ENCODE measurements around the gene CHURC1.

CHURC1 gene

DNA sequence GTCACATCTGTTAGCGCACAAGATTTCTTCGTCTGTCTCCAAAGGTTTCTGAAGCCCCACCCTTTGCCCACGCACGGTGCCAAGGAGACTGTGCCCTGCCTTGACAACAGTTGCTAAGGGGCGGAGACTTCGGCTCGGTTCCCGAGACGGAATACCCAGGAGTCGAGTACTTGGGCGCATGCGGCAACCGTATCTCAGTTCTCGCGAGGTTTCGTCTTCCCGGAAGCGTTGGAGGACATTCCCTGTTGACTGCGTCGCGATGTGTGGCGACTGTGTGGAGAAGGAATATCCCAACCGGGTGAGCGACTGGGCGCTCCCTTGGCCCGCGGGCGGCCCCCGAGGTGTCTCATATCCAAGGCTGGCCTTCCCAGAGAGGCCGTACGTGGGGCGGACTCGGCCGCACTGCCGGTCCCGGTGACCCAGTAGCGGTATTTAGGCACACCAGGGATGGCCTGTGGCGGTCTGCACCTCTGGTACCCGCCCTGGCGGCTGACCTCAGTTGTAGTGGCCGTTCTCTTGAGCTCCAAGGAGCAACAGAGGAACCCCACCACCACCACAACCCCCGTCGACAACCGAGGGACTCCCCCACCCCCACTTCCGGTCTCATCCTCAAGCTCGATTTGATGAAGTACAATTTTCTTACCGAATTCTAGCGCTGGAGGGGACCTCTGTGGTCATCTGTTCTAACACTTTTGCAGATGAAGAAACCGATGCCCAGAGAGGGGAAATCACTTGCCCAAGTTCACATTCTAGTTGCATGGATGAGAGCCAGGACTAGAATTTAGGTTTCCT is at the start of gene CHURC1:
Gene CHURC1, plus strand, starts transcription at position 219 of the 792 bp plus-strand sequence. Its CDS starts 41 bp downstream, at position 260.
- Histone ChIP-seq H3K36me3 (ENCODE audit: control insufficient read depth in 5 of 5, insufficient read depth in 5 of 5, low read length in 5 of 5) (no peaks in the 10 kb centered on the region), H3K4me3 (ENCODE audit: low read depth in 1 of 5, low read length in 5 of 5) (peak within 1 kb of the TSS; percentile 89 to 98 (median 91)), H3K27ac (ENCODE audit: low read depth, low read length) (peak within 1 kb of the TSS; percentile 97), H3K9ac (ENCODE audit: low read length in 5 of 5) (peak within 1 kb of the TSS; percentile 95 to 99 (median 99)), H3K4me1 (ENCODE audit: control insufficient read depth in 5 of 5, insufficient read depth in 5 of 5, low read length in 5 of 5) (peaks cover 0 to 25% (median 21%) of the 10 kb centered on the region in 5 donors), H3K27me3 (ENCODE audit: control insufficient read depth in 5 of 5, insufficient read depth in 4 of 5, low read length in 5 of 5) (peaks cover 0 to 3% (median 0%) of the 10 kb centered on the region in 5 donors), H3K9me3 (ENCODE audit: control insufficient read depth in 5 of 5, low read length in 5 of 5) (no peaks in the 10 kb centered on the region)

DNA sequence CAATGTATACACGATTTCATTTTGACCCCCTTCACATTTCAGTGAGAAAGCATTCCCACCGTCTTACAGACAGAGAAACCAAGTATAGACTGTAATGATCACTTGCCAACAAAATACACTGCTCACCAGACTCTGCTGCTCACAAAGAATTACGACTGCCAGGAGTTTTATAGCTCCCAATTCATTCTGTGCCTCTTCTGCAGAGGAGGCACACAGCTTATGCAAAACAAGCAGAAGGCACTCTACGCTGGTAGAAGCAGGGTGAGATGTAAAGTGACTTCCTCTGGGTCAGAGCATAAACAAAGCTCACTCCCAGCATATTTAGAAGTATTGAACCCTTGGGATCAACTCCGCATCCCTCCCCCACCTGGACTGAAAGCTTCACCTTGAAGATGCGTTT is 49.1 kb upstream of the CHURC1 start:
- no peak overlapping the region for H3K4me3 ChIP-seq (ENCODE audit: low read depth in 1 of 5, low read length in 5 of 5)
- no peak overlapping the region for H3K9ac ChIP-seq (ENCODE audit: low read length in 5 of 5)
- H3K4me1 ChIP-seq (ENCODE audit: control insufficient read depth in 5 of 5, insufficient read depth in 5 of 5, low read length in 5 of 5), result peaks cover 0 to 10% (median 0%) of the 10 kb centered on the region in 5 donors
- H3K27me3 ChIP-seq (ENCODE audit: control insufficient read depth in 5 of 5, insufficient read depth in 4 of 5, low read length in 5 of 5), result peaks cover 0 to 7% (median 0%) of the 10 kb centered on the region in 5 donors
- H3K9me3 ChIP-seq (ENCODE audit: control insufficient read depth in 5 of 5, low read length in 5 of 5), result no peaks in the 10 kb centered on the region
- no peaks in the 10 kb centered on the region for H3K36me3 ChIP-seq (ENCODE audit: control insufficient read depth in 5 of 5, insufficient read depth in 5 of 5, low read length in 5 of 5)
- H3K27ac ChIP-seq (ENCODE audit: low read depth, low read length), result no peak overlapping the region

DNA sequence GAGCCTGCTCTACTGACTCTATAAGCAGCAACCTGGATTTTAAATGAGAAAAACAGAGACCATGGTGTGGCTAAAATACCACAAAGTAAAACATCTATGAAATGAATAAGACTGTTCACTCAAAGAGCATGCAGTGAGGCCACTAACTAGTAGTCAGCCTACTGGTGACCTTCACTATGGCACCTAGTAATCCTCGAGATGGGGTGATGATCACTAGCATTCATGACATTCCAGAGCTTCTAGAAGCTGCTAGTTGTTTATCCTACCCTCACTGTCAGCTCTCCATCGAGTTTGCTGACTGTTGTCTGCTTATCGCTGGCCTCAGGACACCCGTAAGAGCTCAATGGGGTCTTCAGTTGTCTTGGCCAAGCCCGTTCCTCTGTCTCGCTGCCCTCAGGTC is 48.3 kb upstream of the CHURC1 start:
- no peak overlapping the region for H3K9ac ChIP-seq (ENCODE audit: low read length in 5 of 5)
- H3K36me3 ChIP-seq (ENCODE audit: control insufficient read depth in 5 of 5, insufficient read depth in 5 of 5, low read length in 5 of 5), result no peaks in the 10 kb centered on the region
- H3K4me1 ChIP-seq (ENCODE audit: control insufficient read depth in 5 of 5, insufficient read depth in 5 of 5, low read length in 5 of 5), result peaks cover 0 to 10% (median 0%) of the 10 kb centered on the region in 5 donors
- no peak overlapping the region for H3K27ac ChIP-seq (ENCODE audit: low read depth, low read length)
- no peak overlapping the region for H3K4me3 ChIP-seq (ENCODE audit: low read depth in 1 of 5, low read length in 5 of 5)
- peaks cover 0 to 7% (median 0%) of the 10 kb centered on the region in 5 donors for H3K27me3 ChIP-seq (ENCODE audit: control insufficient read depth in 5 of 5, insufficient read depth in 4 of 5, low read length in 5 of 5)
- no peaks in the 10 kb centered on the region for H3K9me3 ChIP-seq (ENCODE audit: control insufficient read depth in 5 of 5, low read length in 5 of 5)

- H3K9ac ChIP-seq (ENCODE audit: low read length in 5 of 5), result no peak overlapping the region
- no peaks in the 10 kb centered on the region for H3K36me3 ChIP-seq (ENCODE audit: control insufficient read depth in 5 of 5, insufficient read depth in 5 of 5, low read length in 5 of 5)
- H3K27me3 ChIP-seq (ENCODE audit: control insufficient read depth in 5 of 5, insufficient read depth in 4 of 5, low read length in 5 of 5), result peaks cover 0 to 7% (median 0%) of the 10 kb centered on the region in 5 donors
- H3K4me1 ChIP-seq (ENCODE audit: control insufficient read depth in 5 of 5, insufficient read depth in 5 of 5, low read length in 5 of 5), result peaks cover 0 to 10% (median 0%) of the 10 kb centered on the region in 5 donors
- no peak overlapping the region for H3K27ac ChIP-seq (ENCODE audit: low read depth, low read length)
- H3K9me3 ChIP-seq (ENCODE audit: control insufficient read depth in 5 of 5, low read length in 5 of 5), result no peaks in the 10 kb centered on the region
- H3K4me3 ChIP-seq (ENCODE audit: low read depth in 1 of 5, low read length in 5 of 5), result no peak overlapping the region
Measured at GRCh38 chr14:64867182-64867581, 47.1 kb upstream of the CHURC1 start.

DNA sequence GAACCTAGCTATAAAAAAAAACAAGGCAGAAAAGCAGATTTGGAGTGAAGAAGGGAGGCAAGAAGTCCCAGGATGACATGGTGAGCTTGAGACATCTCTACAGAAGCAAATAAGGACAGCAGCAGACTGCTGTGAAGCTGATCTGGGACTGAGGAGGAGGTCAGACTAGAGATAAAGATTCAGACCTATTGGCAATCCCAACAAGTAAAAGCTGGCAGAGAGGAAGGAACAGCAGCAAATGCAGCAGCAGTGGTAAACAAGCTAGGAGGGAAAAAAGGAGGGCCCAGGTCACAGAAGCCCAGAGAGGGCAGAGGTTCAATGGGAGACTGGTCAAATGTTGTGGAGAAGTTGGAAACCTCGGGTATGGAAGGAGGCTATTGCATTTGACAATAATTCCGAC is 45.9 kb upstream of the CHURC1 start:
- H3K9me3 ChIP-seq (ENCODE audit: control insufficient read depth in 5 of 5, low read length in 5 of 5), result no peaks in the 10 kb centered on the region
- no peak overlapping the region for H3K27ac ChIP-seq (ENCODE audit: low read depth, low read length)
- H3K4me1 ChIP-seq (ENCODE audit: control insufficient read depth in 5 of 5, insufficient read depth in 5 of 5, low read length in 5 of 5), result peaks cover 0 to 10% (median 0%) of the 10 kb centered on the region in 5 donors

DNA sequence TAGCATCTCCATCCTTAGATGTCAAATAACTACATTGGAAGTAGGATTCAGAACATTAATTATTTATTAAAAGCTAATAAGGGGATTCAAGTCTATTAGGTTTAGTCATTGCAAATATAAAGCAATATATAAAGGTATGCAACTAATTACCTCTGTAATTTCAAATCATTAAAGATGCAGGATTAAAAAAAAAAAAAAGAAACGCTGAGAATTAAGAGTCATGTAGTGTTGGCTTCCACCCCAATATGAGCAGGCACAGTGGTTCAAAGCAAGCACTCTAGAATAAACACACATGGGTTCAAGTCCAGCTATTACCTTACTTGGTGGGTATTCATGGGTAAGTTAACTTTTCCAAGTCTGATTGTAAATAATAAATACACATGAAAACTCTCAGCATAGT is 45.4 kb upstream of the CHURC1 start:
- H3K4me1 ChIP-seq (ENCODE audit: control insufficient read depth in 5 of 5, insufficient read depth in 5 of 5, low read length in 5 of 5), result peaks cover 0 to 10% (median 0%) of the 10 kb centered on the region in 5 donors

More for the DNA sequence above, 45.9 kb upstream of the CHURC1 start:
- H3K9ac ChIP-seq (ENCODE audit: low read length in 5 of 5), result no peak overlapping the region
- H3K36me3 ChIP-seq (ENCODE audit: control insufficient read depth in 5 of 5, insufficient read depth in 5 of 5, low read length in 5 of 5), result no peaks in the 10 kb centered on the region
- H3K4me3 ChIP-seq (ENCODE audit: low read depth in 1 of 5, low read length in 5 of 5), result no peak overlapping the region
- H3K27me3 ChIP-seq (ENCODE audit: control insufficient read depth in 5 of 5, insufficient read depth in 4 of 5, low read length in 5 of 5), result peaks cover 0 to 7% (median 0%) of the 10 kb centered on the region in 5 donors

GRCh38 chr14:64870160-64870559 is 44.1 kb upstream of the CHURC1 start:
- peaks cover 0 to 7% (median 0%) of the 10 kb centered on the region in 5 donors for H3K27me3 ChIP-seq (ENCODE audit: control insufficient read depth in 5 of 5, insufficient read depth in 4 of 5, low read length in 5 of 5)
- H3K27ac ChIP-seq (ENCODE audit: low read depth, low read length), result no peak overlapping the region
- no peaks in the 10 kb centered on the region for H3K36me3 ChIP-seq (ENCODE audit: control insufficient read depth in 5 of 5, insufficient read depth in 5 of 5, low read length in 5 of 5)
- no peak overlapping the region for H3K9ac ChIP-seq (ENCODE audit: low read length in 5 of 5)
- H3K9me3 ChIP-seq (ENCODE audit: control insufficient read depth in 5 of 5, low read length in 5 of 5), result no peaks in the 10 kb centered on the region
- H3K4me3 ChIP-seq (ENCODE audit: low read depth in 1 of 5, low read length in 5 of 5), result no peak overlapping the region
- H3K4me1 ChIP-seq (ENCODE audit: control insufficient read depth in 5 of 5, insufficient read depth in 5 of 5, low read length in 5 of 5), result peaks cover 0 to 10% (median 0%) of the 10 kb centered on the region in 5 donors

More for the DNA sequence above, 45.4 kb upstream of the CHURC1 start:
- Histone ChIP-seq H3K9ac (ENCODE audit: low read length in 5 of 5) (no peak overlapping the region), H3K27ac (ENCODE audit: low read depth, low read length) (no peak overlapping the region), H3K36me3 (ENCODE audit: control insufficient read depth in 5 of 5, insufficient read depth in 5 of 5, low read length in 5 of 5) (no peaks in the 10 kb centered on the region), H3K4me3 (ENCODE audit: low read depth in 1 of 5, low read length in 5 of 5) (no peak overlapping the region), H3K9me3 (ENCODE audit: control insufficient read depth in 5 of 5, low read length in 5 of 5) (no peaks in the 10 kb centered on the region), H3K27me3 (ENCODE audit: control insufficient read depth in 5 of 5, insufficient read depth in 4 of 5, low read length in 5 of 5) (peaks cover 0 to 7% (median 0%) of the 10 kb centered on the region in 5 donors)

- Histone ChIP-seq H3K27me3 (ENCODE audit: control insufficient read depth in 5 of 5, insufficient read depth in 4 of 5, low read length in 5 of 5) (peaks cover 0 to 4% (median 0%) of the 10 kb centered on the region in 5 donors), H3K4me3 (ENCODE audit: low read depth in 1 of 5, low read length in 5 of 5) (no peak overlapping the region), H3K9ac (ENCODE audit: low read length in 5 of 5) (no peak overlapping the region), H3K9me3 (ENCODE audit: control insufficient read depth in 5 of 5, low read length in 5 of 5) (no peaks in the 10 kb centered on the region), H3K36me3 (ENCODE audit: control insufficient read depth in 5 of 5, insufficient read depth in 5 of 5, low read length in 5 of 5) (no peaks in the 10 kb centered on the region), H3K27ac (ENCODE audit: low read depth, low read length) (no peak overlapping the region), H3K4me1 (ENCODE audit: control insufficient read depth in 5 of 5, insufficient read depth in 5 of 5, low read length in 5 of 5) (peaks cover 0 to 10% (median 0%) of the 10 kb centered on the region in 5 donors)
Measured at GRCh38 chr14:64871344-64871743, 42.9 kb upstream of the CHURC1 start.

GRCh38 chr14:64873506-64874219 is 40.6 kb upstream of the CHURC1 start:
- H3K9ac ChIP-seq (ENCODE audit: low read length in 5 of 5), result no peak overlapping the region
- H3K27me3 ChIP-seq (ENCODE audit: control insufficient read depth in 5 of 5, insufficient read depth in 4 of 5, low read length in 5 of 5), result peaks cover 0 to 6% (median under 1%) of the 10 kb centered on the region in 5 donors
- no peak overlapping the region for H3K4me3 ChIP-seq (ENCODE audit: low read depth in 1 of 5, low read length in 5 of 5)
- H3K36me3 ChIP-seq (ENCODE audit: control insufficient read depth in 5 of 5, insufficient read depth in 5 of 5, low read length in 5 of 5), result no peaks in the 10 kb centered on the region
- peaks cover 0 to under 1% (median 0%) of the 10 kb centered on the region in 5 donors for H3K4me1 ChIP-seq (ENCODE audit: control insufficient read depth in 5 of 5, insufficient read depth in 5 of 5, low read length in 5 of 5)
- H3K9me3 ChIP-seq (ENCODE audit: control insufficient read depth in 5 of 5, low read length in 5 of 5), result no peaks in the 10 kb centered on the region
- H3K27ac ChIP-seq (ENCODE audit: low read depth, low read length), result no peak overlapping the region

- no peak overlapping the region for H3K9ac ChIP-seq (ENCODE audit: low read length in 5 of 5)
- H3K36me3 ChIP-seq (ENCODE audit: control insufficient read depth in 5 of 5, insufficient read depth in 5 of 5, low read length in 5 of 5), result no peaks in the 10 kb centered on the region
- peaks cover 0 to 12% (median 10%) of the 10 kb centered on the region in 5 donors for H3K4me1 ChIP-seq (ENCODE audit: control insufficient read depth in 5 of 5, insufficient read depth in 5 of 5, low read length in 5 of 5)
- H3K27me3 ChIP-seq (ENCODE audit: control insufficient read depth in 5 of 5, insufficient read depth in 4 of 5, low read length in 5 of 5), result peaks cover 0 to 12% (median 6%) of the 10 kb centered on the region in 5 donors
- no peak overlapping the region for H3K27ac ChIP-seq (ENCODE audit: low read depth, low read length)
- H3K9me3 ChIP-seq (ENCODE audit: control insufficient read depth in 5 of 5, low read length in 5 of 5), result no peaks in the 10 kb centered on the region
- no peak overlapping the region for H3K4me3 ChIP-seq (ENCODE audit: low read depth in 1 of 5, low read length in 5 of 5)
Measured at GRCh38 chr14:64875350-64875749, 38.9 kb upstream of the CHURC1 start.
